Testis (tissue), 3 donors: ENCODE data around the gene DCN. TPM values are rescaled to one million over a fixed set of nuclear protein-coding genes. Genes with fewer than 3 reads are reported as not detected.
A peak's percentile ranks its signal among the peaks of the same experiment; 100 is the strongest.

Experiments used
- DNase-seq: peaks from one replicate; pipeline ENCODE4 v3.0.0-alpha.2; 2019
- H3K27ac ChIP-seq, 2 donors: fragments of 200-600 bp; sonication (generic); one replicate each; pipeline ENCODE4 v1.5.1; 2019
- H3K27me3 ChIP-seq: fragments of 200-600 bp; sonication (generic); one replicate; pipeline ENCODE4 v1.5.1; 2019
- H3K36me3 ChIP-seq: fragments of 200-600 bp; sonication (generic); one replicate; pipeline ENCODE4 v1.5.1; 2017; ENCODE audit warnings: low read depth; ENCODE audit errors: missing control alignments
- H3K4me1 ChIP-seq: fragments of 200-600 bp; sonication (generic); one replicate; pipeline ENCODE4 v1.5.1; 2019
- H3K4me3 ChIP-seq, 2 donors: fragments of 200-600 bp; sonication (generic); one replicate each; pipeline ENCODE4 v1.5.1; 2017 to 2019
- H3K9me3 ChIP-seq: fragments of 200-600 bp; sonication (generic); one replicate; pipeline ENCODE4 v1.5.1; 2017
- POLR2A ChIP-seq: fragments of 450-650 bp; IDR thresholded peaks from one replicate; pipeline ENCODE4 v1.6.1; 2017; ENCODE audit warnings: antibody characterized with exemption, mild to moderate bottlenecking, moderate library complexity
- WGBS, 2 donors: methylation state at CpG; one replicate each; pipeline ENCODE4 v1.1.5; 2018; 5-methylcytosine and 5-hydroxymethylcytosine counted together
- intact Hi-C: fragments of 100-400 bp; cut with DNase I; formaldehyde crosslinking; loops from one replicate; pipeline ENCODE4 v1.15.1; 2023; ENCODE audit warnings: low total_unique reads
- polyA plus RNA-seq: library from polyadenylated mRNA; stranded (reverse); fragments of 350-450 nt; fragmentation: Illumina TruSeq; extraction: RNeasy Lipid Tissue Mini Kit (QIAGEN cat#74804); gene quantifications from one replicate; pipeline ENCODE4 v1.2.3, GENCODE V29; 2014; ENCODE audit warnings: low read depth, low replicate concordance; ENCODE audit not compliant: insufficient read depth
- total RNA-seq, 2 donors: library from RNA; depleted of rRNA; stranded (reverse); fragments of >200 nt; gene quantifications; one replicate each; pipeline ENCODE4 v1.2.3, GENCODE V29; 2016
- TF ChIP-seq, protein P1 (sequence below), 3 experiments: fragments of 450-650 bp in 2 of 3; fragments of 200-600 bp in 1 of 3; sonication (generic) in 1 of 3; IDR thresholded peaks; one replicate each; pipeline ENCODE4 v1.5.1; 2016 to 2019; ENCODE audit warnings: antibody characterized with exemption in 3 of 3, mild to moderate bottlenecking in 2 of 3, moderate library complexity in 1 of 3

Gene DCN
- total and polyA plus RNA-seq, 3 donors from 2014 or later, result 144 to 1,453 (median 329) TPM

DNA sequence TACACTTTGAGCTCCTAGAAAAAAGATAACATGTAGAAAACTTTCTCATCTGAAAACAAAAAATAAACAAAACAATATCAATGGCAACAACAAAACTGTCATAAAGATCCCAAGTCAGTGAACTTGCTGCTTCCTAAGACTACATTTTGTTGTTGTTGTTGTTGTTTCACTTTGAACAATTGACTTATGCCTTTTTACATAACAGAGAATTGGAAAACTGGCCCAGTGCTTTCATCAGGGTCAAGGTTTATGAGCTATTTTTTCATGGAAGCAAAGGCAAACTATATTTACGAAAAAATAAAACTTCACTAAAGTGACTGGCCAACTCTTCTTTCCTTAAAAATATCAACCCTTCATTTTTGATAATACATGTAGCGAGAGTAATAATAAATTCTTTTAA, 6.3 kb downstream of the DCN start:
- Histone ChIP-seq H3K4me3 (peak overlapping the region in 1 of 2 donors; percentile 36), H3K27ac (peak overlapping the region in 1 of 2 donors; percentile 90), H3K4me1 (no peaks in the 10 kb centered on the region), H3K9me3 (no peaks in the 10 kb centered on the region), H3K27me3 (no peaks in the 10 kb centered on the region), H3K36me3 (no peaks in the 10 kb centered on the region)
- TF ChIP-seq POLR2A, result no peak
- TF ChIP-seq, protein P1, sequence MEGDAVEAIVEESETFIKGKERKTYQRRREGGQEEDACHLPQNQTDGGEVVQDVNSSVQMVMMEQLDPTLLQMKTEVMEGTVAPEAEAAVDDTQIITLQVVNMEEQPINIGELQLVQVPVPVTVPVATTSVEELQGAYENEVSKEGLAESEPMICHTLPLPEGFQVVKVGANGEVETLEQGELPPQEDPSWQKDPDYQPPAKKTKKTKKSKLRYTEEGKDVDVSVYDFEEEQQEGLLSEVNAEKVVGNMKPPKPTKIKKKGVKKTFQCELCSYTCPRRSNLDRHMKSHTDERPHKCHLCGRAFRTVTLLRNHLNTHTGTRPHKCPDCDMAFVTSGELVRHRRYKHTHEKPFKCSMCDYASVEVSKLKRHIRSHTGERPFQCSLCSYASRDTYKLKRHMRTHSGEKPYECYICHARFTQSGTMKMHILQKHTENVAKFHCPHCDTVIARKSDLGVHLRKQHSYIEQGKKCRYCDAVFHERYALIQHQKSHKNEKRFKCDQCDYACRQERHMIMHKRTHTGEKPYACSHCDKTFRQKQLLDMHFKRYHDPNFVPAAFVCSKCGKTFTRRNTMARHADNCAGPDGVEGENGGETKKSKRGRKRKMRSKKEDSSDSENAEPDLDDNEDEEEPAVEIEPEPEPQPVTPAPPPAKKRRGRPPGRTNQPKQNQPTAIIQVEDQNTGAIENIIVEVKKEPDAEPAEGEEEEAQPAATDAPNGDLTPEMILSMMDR (IDR thresholded peaks at IDR 0.05), result no peak
- 57 to 59% methylated on average over 2 of the region's 2 CpGs for WGBS, 2 donors
- no peak for DNase-seq
- intact Hi-C loops, result no loop called here

DNA sequence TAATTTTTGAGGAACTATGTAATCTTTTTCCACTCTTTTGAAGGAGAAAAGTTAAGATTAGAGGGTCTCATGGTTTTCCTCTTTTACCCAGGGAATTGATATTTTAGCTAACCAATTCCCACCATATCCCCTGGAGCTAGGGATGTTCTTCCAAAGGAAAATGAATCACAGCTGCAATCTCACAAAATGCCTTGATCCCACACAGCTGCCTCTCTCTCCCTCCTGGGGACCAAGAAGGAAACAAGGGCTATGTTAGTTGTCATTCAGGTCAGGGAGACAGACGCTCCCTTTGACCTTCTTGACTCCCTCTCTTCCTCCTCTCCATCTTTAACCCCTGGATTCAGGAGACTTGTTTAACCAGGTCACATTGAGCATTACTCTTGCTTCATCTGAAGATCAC, 9.5 kb downstream of the DCN start:
- Histone ChIP-seq H3K27me3 (no peaks in the 10 kb centered on the region), H3K4me1 (no peaks in the 10 kb centered on the region), H3K9me3 (no peaks in the 10 kb centered on the region), H3K27ac (peak overlapping the region in 1 of 2 donors; percentile 46), H3K36me3 (no peaks in the 10 kb centered on the region), H3K4me3 (no peak overlapping the region)
- no peak for DNase-seq
- intact Hi-C loops, result no loop called here
- TF ChIP-seq, protein P1 (IDR thresholded peaks at IDR 0.05), result no peak
- no peak for TF ChIP-seq POLR2A
- WGBS, 2 donors, result 55 to 60% methylated on average over 1 of the region's 1 CpG

DNA sequence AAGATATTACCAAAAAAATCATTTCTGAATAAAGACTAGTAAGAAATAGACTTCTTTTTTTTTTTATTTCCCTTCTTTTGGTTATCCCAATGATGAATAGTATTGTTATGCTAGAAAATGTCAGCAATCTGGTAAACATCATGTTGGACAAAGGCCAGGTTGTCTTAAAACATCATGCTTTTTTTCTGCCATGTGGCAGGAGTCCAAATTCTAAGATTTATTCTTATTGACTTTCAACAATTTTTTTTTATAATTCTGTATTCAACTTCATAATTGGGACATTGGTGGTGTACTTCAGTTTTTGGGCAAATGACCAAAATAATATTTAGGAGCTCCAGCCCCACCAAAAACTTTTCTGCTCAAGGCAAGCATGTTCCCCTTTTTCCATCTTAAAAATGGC, 10.5 kb downstream of the DCN start:
- H3K27ac ChIP-seq, result no peak overlapping the region
- no peaks in the 10 kb centered on the region for H3K27me3 ChIP-seq
- no peaks in the 10 kb centered on the region for H3K4me1 ChIP-seq
- intact Hi-C loops, result no loop called here
- no peaks in the 10 kb centered on the region for H3K9me3 ChIP-seq
- no peak overlapping the region for H3K4me3 ChIP-seq
- no peak for DNase-seq
- no peaks in the 10 kb centered on the region for H3K36me3 ChIP-seq
- no peak for TF ChIP-seq POLR2A
- TF ChIP-seq, protein P1 (IDR thresholded peaks at IDR 0.05), result no peak

DNA sequence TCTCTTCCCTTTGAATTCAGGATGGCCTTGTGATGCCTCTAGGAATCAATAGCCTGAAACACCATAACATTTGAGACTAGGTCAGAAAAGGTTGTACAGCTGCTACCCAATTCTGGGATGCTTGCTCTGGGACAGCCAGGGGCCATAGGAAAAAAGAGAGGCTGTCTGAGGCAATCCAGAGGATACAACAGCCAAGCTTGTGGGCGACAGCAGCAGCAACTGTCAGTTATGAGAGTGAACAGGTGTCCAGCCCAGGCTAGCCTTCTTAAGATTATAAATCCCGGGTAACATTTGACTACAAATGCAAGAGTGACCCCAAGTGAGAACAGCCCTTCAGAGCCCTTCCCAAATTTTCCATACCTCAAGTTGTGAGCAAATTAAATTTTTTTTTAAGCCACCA, 11.1 kb downstream of the DCN start:
- no peaks in the 10 kb centered on the region for H3K36me3 ChIP-seq
- H3K4me3 ChIP-seq, result no peak overlapping the region
- no peaks in the 10 kb centered on the region for H3K27me3 ChIP-seq
- H3K4me1 ChIP-seq, result no peaks in the 10 kb centered on the region
- TF ChIP-seq POLR2A, result no peak
- TF ChIP-seq, protein P1 (IDR thresholded peaks at IDR 0.05), result no peak
- no peaks in the 10 kb centered on the region for H3K9me3 ChIP-seq
- 84 to 88% methylated on average over 2 of the region's 2 CpGs for WGBS, 2 donors
- DNase-seq, result no peak
- intact Hi-C loops, result no loop called here
- no peak overlapping the region for H3K27ac ChIP-seq

DNA sequence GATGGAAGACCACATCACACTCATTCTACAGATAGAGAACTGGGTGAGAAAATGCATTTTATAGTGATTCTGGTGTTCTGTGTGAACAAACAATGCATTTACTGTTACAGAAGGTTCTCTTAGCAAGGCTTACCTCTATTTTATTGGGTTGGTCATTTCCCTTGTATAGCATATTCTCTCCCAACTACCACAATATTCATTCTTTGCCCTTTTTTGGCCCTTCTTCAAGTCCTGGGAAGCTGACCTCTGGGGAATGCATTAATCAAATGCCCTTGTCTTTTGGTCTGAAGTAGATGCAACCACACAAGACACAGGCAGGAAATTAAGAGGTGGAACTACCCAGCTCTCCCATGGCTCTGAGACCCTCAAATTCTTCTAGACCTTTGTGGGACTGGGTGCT, 19.5 kb downstream of the DCN start:
- no peaks in the 10 kb centered on the region for H3K9me3 ChIP-seq
- intact Hi-C loops, result no loop called here
- no peak for TF ChIP-seq POLR2A
- TF ChIP-seq, protein P1 (IDR thresholded peaks at IDR 0.05), result no peak
- H3K36me3 ChIP-seq, result no peaks in the 10 kb centered on the region
- no peak for DNase-seq
- H3K27ac ChIP-seq, result no peak overlapping the region
- no peak overlapping the region for H3K4me3 ChIP-seq
- no peaks in the 10 kb centered on the region for H3K27me3 ChIP-seq
- no peaks in the 10 kb centered on the region for H3K4me1 ChIP-seq
